Esophagus muscularis mucosa (tissue), 4 donors: ENCODE data around the gene MATCAP1.

Source experiments
- CTCF ChIP-seq, 3 experiments: fragments of 200-600 bp in 2 of 3; fragments of 450-650 bp in 1 of 3; sonication (generic) in 2 of 3; IDR thresholded peaks; one replicate each; pipeline ENCODE4 v1.5.1; 2017 to 2019; ENCODE audit warnings: antibody characterized with exemption in 3 of 3, mild to moderate bottlenecking in 2 of 3, moderate library complexity in 1 of 3
- EP300 ChIP-seq: sonication (generic); formaldehyde crosslinking; IDR thresholded peaks from one replicate; pipeline ENCODE4 v1.6.1; 2017; ENCODE audit warnings: antibody characterized with exemption
- POLR2A ChIP-seq: fragments of 450-650 bp; IDR thresholded peaks from one replicate; pipeline ENCODE4 v1.6.1; 2017; ENCODE audit warnings: antibody characterized with exemption, moderate library complexity, mild to moderate bottlenecking, low read depth
- POLR2AphosphoS5 ChIP-seq, 2 donors: sonication (generic); formaldehyde crosslinking; IDR thresholded peaks; one replicate each; pipeline ENCODE4 v1.6.1; 2017; ENCODE audit warnings: antibody characterized with exemption in 2 of 2

- TF ChIP-seq CTCF (IDR thresholded peaks at IDR 0.05): no peak
- no peak for TF ChIP-seq POLR2A
- no peak for TF ChIP-seq POLR2AphosphoS5 (IDR thresholded peaks at IDR 0.05)
- no peak for TF ChIP-seq EP300
Observed at GRCh38 chr16:67195676-67196075, 11.9 kb upstream of the MATCAP1 start.
